SK-N-SH treated with all-trans-retinoic acid at 6 μM for 48 hours (cell line): ENCODE results near the gene LGI1.

Experiments
- ATAC-seq: fragments of 200-7000 bp; cut with Tn5 transposase; 3 replicates; pipeline ENCODE4 v1.9.1; 2020; ENCODE audit warnings: mild to moderate bottlenecking, moderate library complexity
- ARNTL ChIP-seq: fragments of 450-650 bp; formaldehyde crosslinking; IDR thresholded peaks from 2 replicates; pipeline ENCODE4 v1.5.0; 2020; ENCODE audit warnings: low read depth, mild to moderate bottlenecking, moderate library complexity, borderline replicate concordance
- BACH2 ChIP-seq: fragments of 250-450 bp; sonication (Bioruptor Pico); IDR thresholded peaks from 2 replicates; pipeline ENCODE4 v1.9.0; 2021; ENCODE audit warnings: mild to moderate bottlenecking, borderline replicate concordance
- CREB5 ChIP-seq: fragments of 250-450 bp; sonication (Bioruptor Pico); IDR thresholded peaks from 2 replicates; pipeline ENCODE4 v1.5.1; 2020; ENCODE audit warnings: low read depth, mild to moderate bottlenecking, moderate library complexity
- CSDC2 ChIP-seq: fragments of 250-450 bp; sonication (Bioruptor Pico); IDR thresholded peaks from 2 replicates; pipeline ENCODE4 v1.5.0; 2020; ENCODE audit warnings: mild to moderate bottlenecking, moderate library complexity
- ESRRG ChIP-seq: fragments of 250-450 bp; sonication (Bioruptor Pico); IDR thresholded peaks from 2 replicates; pipeline ENCODE4 v1.6.1; 2021; ENCODE audit warnings: mild to moderate bottlenecking
- GLIS3 ChIP-seq: fragments of 250-450 bp; sonication (Bioruptor Pico); IDR thresholded peaks from 2 replicates; pipeline ENCODE4 v1.5.0; 2020; ENCODE audit warnings: mild to moderate bottlenecking, moderate library complexity
- ISL1 ChIP-seq: fragments of 250-450 bp; sonication (Bioruptor Pico); IDR thresholded peaks from 2 replicates; pipeline ENCODE4 v2.1.2; 2022; ENCODE audit warnings: mild to moderate bottlenecking, moderate library complexity
- OSR1 ChIP-seq: fragments of 250-450 bp; sonication (Bioruptor Pico); IDR thresholded peaks from 2 replicates; pipeline ENCODE4 v1.8.0; 2022; ENCODE audit warnings: moderate library complexity, mild to moderate bottlenecking, inconsistent platforms
- PPARA ChIP-seq: fragments of 250-450 bp; sonication (Bioruptor Pico); IDR thresholded peaks from 2 replicates; pipeline ENCODE4 v1.5.0; 2020; ENCODE audit warnings: mild to moderate bottlenecking, borderline replicate concordance
- RARB ChIP-seq: fragments of 250-450 bp; sonication (Bioruptor Pico); IDR thresholded peaks from 2 replicates; pipeline ENCODE4 v1.8.0; 2021; ENCODE audit warnings: mild to moderate bottlenecking, moderate library complexity
- SNAI2 ChIP-seq: fragments of 250-450 bp; sonication (Bioruptor Pico); IDR thresholded peaks from 2 replicates; pipeline ENCODE4 v1.5.0; 2020; ENCODE audit warnings: mild to moderate bottlenecking, moderate library complexity
- TCF4 ChIP-seq: fragments of 250-450 bp; sonication (Bioruptor Pico); IDR thresholded peaks from 2 replicates; pipeline ENCODE4 v1.8.0; 2021; ENCODE audit warnings: mild to moderate bottlenecking, moderate library complexity, borderline replicate concordance
- TOX ChIP-seq: fragments of 250-450 bp; sonication (Bioruptor Pico); IDR thresholded peaks from 2 replicates; pipeline ENCODE4 v1.8.0; 2021; ENCODE audit warnings: mild to moderate bottlenecking, moderate library complexity, borderline replicate concordance
- TSHZ2 ChIP-seq: fragments of 250-450 bp; sonication (Bioruptor Pico); IDR thresholded peaks from 2 replicates; pipeline ENCODE4 v1.5.0; 2020; ENCODE audit warnings: mild to moderate bottlenecking, moderate library complexity
- ZC3H10 ChIP-seq: fragments of 250-450 bp; sonication (Bioruptor Pico); IDR thresholded peaks from 2 replicates; pipeline ENCODE4 v1.5.1; 2021; ENCODE audit warnings: mild to moderate bottlenecking, moderate library complexity
- ZFP30 ChIP-seq: fragments of 450-650 bp; formaldehyde crosslinking; IDR thresholded peaks from 2 replicates; pipeline ENCODE4 v1.5.0; 2022; ENCODE audit warnings: mild to moderate bottlenecking, moderate library complexity
- ZNF565 ChIP-seq: fragments of 450-650 bp; formaldehyde crosslinking; conservative IDR thresholded peaks from 2 replicates; pipeline ENCODE4 v1.5.0; 2020; ENCODE audit warnings: low read depth, mild to moderate bottlenecking, moderate library complexity
- ZNF70 ChIP-seq: fragments of 450-650 bp; formaldehyde crosslinking; IDR thresholded peaks from 2 replicates; pipeline ENCODE4 v1.5.0; 2020; ENCODE audit warnings: mild to moderate bottlenecking, moderate library complexity
- ZNF8 ChIP-seq: fragments of 450-650 bp; formaldehyde crosslinking; IDR thresholded peaks from 2 replicates; pipeline ENCODE4 v1.5.0; 2020; ENCODE audit warnings: mild to moderate bottlenecking, moderate library complexity
- TF ChIP-seq, protein P1 (sequence below): fragments of 250-450 bp; sonication (Bioruptor Pico); IDR thresholded peaks from 2 replicates; pipeline ENCODE4 v1.8.0; 2020; ENCODE audit warnings: mild to moderate bottlenecking, moderate library complexity, borderline replicate concordance
- TF ChIP-seq, protein P2 (sequence below): fragments of 250-450 bp; sonication (Bioruptor Pico); IDR thresholded peaks from 2 replicates; pipeline ENCODE4 v1.8.0; 2021; ENCODE audit warnings: low read depth, mild to moderate bottlenecking, moderate library complexity, borderline replicate concordance
- TF ChIP-seq, protein P3 (sequence below): fragments of 250-450 bp; sonication (Bioruptor Pico); IDR thresholded peaks from 2 replicates; pipeline ENCODE4 v1.5.1; 2021; ENCODE audit warnings: mild to moderate bottlenecking, moderate library complexity

The LGI1 gene

GRCh38 chr10:93813507-93814465 is 56.0 kb downstream of the LGI1 start:
- TF ChIP-seq ARNTL (CRISPR knock-in tag) (no peak), TOX (no peak), GLIS3 (no peak), TCF4 (no peak), ZC3H10 (no peak), BACH2 (no peak), ZNF565 (CRISPR knock-in tag) (no peak), OSR1 (CRISPR knock-in tag) (no peak), TSHZ2 (CRISPR knock-in tag) (no peak), RARB (no peak), PPARA (CRISPR knock-in tag) (no peak), CREB5 (CRISPR knock-in tag) (no peak), ZNF70 (CRISPR knock-in tag) (no peak), ZFP30 (CRISPR knock-in tag) (no peak)
- TF ChIP-seq, protein P1, sequence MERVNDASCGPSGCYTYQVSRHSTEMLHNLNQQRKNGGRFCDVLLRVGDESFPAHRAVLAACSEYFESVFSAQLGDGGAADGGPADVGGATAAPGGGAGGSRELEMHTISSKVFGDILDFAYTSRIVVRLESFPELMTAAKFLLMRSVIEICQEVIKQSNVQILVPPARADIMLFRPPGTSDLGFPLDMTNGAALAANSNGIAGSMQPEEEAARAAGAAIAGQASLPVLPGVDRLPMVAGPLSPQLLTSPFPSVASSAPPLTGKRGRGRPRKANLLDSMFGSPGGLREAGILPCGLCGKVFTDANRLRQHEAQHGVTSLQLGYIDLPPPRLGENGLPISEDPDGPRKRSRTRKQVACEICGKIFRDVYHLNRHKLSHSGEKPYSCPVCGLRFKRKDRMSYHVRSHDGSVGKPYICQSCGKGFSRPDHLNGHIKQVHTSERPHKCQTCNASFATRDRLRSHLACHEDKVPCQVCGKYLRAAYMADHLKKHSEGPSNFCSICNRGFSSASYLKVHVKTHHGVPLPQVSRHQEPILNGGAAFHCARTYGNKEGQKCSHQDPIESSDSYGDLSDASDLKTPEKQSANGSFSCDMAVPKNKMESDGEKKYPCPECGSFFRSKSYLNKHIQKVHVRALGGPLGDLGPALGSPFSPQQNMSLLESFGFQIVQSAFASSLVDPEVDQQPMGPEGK (CRISPR knock-in tag), result no peak
- TF ChIP-seq, protein P2, sequence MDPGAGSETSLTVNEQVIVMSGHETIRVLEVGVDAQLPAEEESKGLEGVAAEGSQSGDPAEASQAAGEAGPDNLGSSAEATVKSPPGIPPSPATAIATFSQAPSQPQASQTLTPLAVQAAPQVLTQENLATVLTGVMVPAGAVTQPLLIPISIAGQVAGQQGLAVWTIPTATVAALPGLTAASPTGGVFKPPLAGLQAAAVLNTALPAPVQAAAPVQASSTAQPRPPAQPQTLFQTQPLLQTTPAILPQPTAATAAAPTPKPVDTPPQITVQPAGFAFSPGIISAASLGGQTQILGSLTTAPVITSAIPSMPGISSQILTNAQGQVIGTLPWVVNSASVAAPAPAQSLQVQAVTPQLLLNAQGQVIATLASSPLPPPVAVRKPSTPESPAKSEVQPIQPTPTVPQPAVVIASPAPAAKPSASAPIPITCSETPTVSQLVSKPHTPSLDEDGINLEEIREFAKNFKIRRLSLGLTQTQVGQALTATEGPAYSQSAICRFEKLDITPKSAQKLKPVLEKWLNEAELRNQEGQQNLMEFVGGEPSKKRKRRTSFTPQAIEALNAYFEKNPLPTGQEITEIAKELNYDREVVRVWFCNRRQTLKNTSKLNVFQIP (CRISPR knock-in tag), result no peak
- peak; percentile 84 for ATAC-seq

DNA sequence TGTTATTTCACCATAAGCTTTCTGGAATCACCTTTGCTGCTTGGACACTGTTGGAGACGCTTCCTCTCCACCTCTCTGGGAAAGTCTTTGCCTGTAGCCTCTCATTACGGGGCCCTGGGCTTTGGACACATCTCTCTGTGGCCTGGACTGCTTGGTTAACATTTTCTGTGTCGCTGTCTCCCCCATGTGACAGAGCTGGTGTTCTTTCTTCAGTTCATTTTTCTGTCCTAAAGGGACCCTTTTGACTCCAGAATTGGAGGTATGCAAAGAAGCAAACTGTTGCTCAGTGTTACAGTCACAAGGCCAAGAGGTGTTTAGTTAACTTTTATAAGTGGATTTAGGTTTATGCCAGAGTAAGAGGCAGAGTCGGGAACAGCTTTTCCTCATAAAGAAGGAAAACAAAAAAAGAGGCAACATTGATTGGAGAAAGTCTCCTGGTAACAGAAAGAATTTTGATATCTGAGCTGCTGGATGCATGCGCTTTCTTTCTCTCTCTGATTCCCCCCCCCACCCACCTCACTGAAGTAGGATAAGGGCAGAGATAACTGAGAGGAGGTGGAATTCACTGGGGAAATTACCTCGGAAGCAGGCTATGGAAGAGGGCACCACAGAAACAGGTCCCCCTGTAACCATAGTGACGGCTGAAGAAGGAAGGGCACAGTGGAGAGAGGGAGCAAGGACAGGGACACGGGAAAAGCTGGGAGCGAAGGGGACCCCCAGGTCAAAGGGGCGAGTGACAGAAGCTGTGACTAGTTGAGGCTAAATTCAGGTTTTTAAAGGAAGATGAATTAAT is 57.8 kb downstream of the LGI1 start:
- ATAC-seq, result peak; percentile 65
- TF ChIP-seq, protein P2 (CRISPR knock-in tag), result no peak
- no peak for TF ChIP-seq ZNF8
- no peak for TF ChIP-seq GLIS3
- TF ChIP-seq SNAI2 (CRISPR knock-in tag), result no peak
- no peak for TF ChIP-seq CSDC2
- TF ChIP-seq OSR1 (CRISPR knock-in tag), result no peak
- no peak for TF ChIP-seq ESRRG (CRISPR knock-in tag)
- TF ChIP-seq ZNF70 (CRISPR knock-in tag), result no peak
- no peak for TF ChIP-seq BACH2
- TF ChIP-seq ISL1 (CRISPR knock-in tag), result no peak
- no peak for TF ChIP-seq TOX
- TF ChIP-seq ZFP30 (CRISPR knock-in tag), result no peak
- TF ChIP-seq, protein P1 (CRISPR knock-in tag), result no peak
- TF ChIP-seq, protein P3, sequence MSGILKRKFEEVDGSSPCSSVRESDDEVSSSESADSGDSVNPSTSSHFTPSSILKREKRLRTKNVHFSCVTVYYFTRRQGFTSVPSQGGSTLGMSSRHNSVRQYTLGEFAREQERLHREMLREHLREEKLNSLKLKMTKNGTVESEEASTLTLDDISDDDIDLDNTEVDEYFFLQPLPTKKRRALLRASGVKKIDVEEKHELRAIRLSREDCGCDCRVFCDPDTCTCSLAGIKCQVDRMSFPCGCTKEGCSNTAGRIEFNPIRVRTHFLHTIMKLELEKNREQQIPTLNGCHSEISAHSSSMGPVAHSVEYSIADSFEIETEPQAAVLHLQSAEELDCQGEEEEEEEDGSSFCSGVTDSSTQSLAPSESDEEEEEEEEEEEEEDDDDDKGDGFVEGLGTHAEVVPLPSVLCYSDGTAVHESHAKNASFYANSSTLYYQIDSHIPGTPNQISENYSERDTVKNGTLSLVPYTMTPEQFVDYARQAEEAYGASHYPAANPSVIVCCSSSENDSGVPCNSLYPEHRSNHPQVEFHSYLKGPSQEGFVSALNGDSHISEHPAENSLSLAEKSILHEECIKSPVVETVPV, result no peak
